ENCODE data around the gene TMEM19. TPM values are rescaled to one million over a fixed set of nuclear protein-coding genes. Genes with fewer than 3 reads are reported as not detected.

Gene TMEM19
- total RNA-seq, 1 donor from 2014 or later, result 39.7 TPM

GRCh38 chr12:71661977-71662530 is 23.8 kb upstream of the TMEM19 start:
- peak overlapping the region; percentile 96 for H3K27ac ChIP-seq
- H3K4me1 ChIP-seq, result peaks cover 26% of the 10 kb centered on the region
- H3K4me3 ChIP-seq, result peak overlapping the region; percentile 92
- H3K9me3 ChIP-seq, result no peaks in the 10 kb centered on the region
- H3K27me3 ChIP-seq, result no peaks in the 10 kb centered on the region
- H3K36me3 ChIP-seq, result peaks cover 34% of the 10 kb centered on the region
- DNase-seq (no peak), ATAC-seq (no peak)
- intact Hi-C loops (cut with DNase I), result no loop called here
- no peak for TF ChIP-seq CTCF (IDR thresholded peaks at IDR 0.05)

DNA sequence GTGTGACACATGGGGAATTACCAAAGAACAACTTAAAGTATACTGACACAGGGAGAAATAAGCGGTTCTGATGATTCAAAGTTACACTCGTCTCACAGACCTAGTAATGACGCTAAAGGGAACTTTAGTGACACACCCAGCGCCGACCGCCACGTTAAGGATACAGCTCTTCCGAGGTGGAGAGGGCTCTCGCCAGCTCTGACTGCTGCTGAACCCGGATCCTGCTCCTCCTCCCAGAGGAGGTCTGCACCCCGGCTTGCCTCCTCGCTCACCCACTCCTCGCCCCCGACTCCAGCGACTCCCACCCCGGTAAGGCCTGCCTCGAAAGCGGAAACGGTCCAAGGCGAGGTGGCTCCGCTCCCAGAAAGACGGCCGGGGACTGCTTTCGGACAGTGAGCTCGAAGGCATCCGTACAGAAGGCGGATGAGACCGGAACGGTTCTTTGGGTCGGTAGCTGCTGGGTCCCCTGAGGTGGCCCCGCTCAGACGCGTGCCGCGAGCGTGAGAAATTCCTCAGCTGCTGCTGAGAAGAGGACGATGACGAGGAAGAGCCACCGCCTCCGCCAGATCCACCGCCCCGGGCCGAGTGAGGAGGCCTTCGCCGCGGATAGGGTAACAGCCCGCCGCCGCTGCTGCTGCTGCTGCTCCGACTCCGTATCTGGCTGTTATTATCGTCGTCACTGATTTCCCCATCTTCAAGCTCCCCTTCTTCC is 22.9 kb upstream of the TMEM19 start:
- H3K4me1 ChIP-seq, result peaks cover 26% of the 10 kb centered on the region
- peak overlapping the region; percentile 92 for H3K4me3 ChIP-seq
- ATAC-seq (peak; percentile 47), DNase-seq (peak; percentile 84)
- no peaks in the 10 kb centered on the region for H3K9me3 ChIP-seq
- H3K27me3 ChIP-seq, result no peaks in the 10 kb centered on the region
- peaks cover 25% of the 10 kb centered on the region for H3K36me3 ChIP-seq
- TF ChIP-seq CTCF (IDR thresholded peaks at IDR 0.05), result no peak
- intact Hi-C loops (cut with DNase I), result no loop called here
- peak overlapping the region; percentile 96 for H3K27ac ChIP-seq

GRCh38 chr12:71663561-71664410 is 22.1 kb upstream of the TMEM19 start, which contains the start of the genes THAP2 and ZFC3H1:
Gene THAP2, plus strand, starts transcription at chr12:71664301. Its CDS starts 209 bp downstream, at chr12:71664510.
Gene ZFC3H1, minus strand, starts transcription at chr12:71663848. Its CDS starts 238 bp downstream, at chr12:71663610.
- H3K4me1 ChIP-seq, result peaks cover 26% of the 10 kb centered on the region
- TF ChIP-seq CTCF (IDR thresholded peaks at IDR 0.05), result peak; percentile 22
- no peaks in the 10 kb centered on the region for H3K27me3 ChIP-seq
- ATAC-seq (peak; percentile 94), DNase-seq (peak; percentile 94)
- peak within 1 kb of the TSS; percentile 96 for H3K27ac ChIP-seq
- no peaks in the 10 kb centered on the region for H3K9me3 ChIP-seq
- peak within 1 kb of the TSS; percentile 92 for H3K4me3 ChIP-seq
- peaks cover 17% of the 10 kb centered on the region for H3K36me3 ChIP-seq
- intact Hi-C loops (cut with DNase I), result no loop called here

GRCh38 chr12:71664411-71665089 is 21.3 kb upstream of the TMEM19 start:
- Histone ChIP-seq H3K27ac (peak overlapping the region; percentile 96), H3K27me3 (no peaks in the 10 kb centered on the region), H3K4me1 (peaks cover 26% of the 10 kb centered on the region), H3K9me3 (no peaks in the 10 kb centered on the region), H3K4me3 (peak overlapping the region; percentile 92), H3K36me3 (peaks cover 9% of the 10 kb centered on the region)
- TF ChIP-seq CTCF (IDR thresholded peaks at IDR 0.05), result no peak
- ATAC-seq (peak; percentile 20), DNase-seq (no peak)
- intact Hi-C loops (cut with DNase I), result no loop called here

GRCh38 chr12:71665090-71665463 is 20.8 kb upstream of the TMEM19 start:
- Histone ChIP-seq H3K27ac (peak overlapping the region; percentile 96), H3K36me3 (peaks cover 4% of the 10 kb centered on the region), H3K4me3 (peak overlapping the region; percentile 92), H3K9me3 (no peaks in the 10 kb centered on the region), H3K4me1 (peaks cover 26% of the 10 kb centered on the region), H3K27me3 (no peaks in the 10 kb centered on the region)
- no peak for TF ChIP-seq CTCF (IDR thresholded peaks at IDR 0.05)
- DNase-seq (no peak), ATAC-seq (no peak)
- intact Hi-C loops (cut with DNase I), result no loop called here
